ENCODE data around the gene PPP1R1B. TPM values are rescaled to one million over a fixed set of nuclear protein-coding genes. Genes with fewer than 3 reads are reported as not detected.
A peak's percentile ranks its signal among the peaks of the same experiment; 100 is the strongest.

Gene PPP1R1B
- total RNA-seq, 2 experiments from 2014 or later, result not detected

DNA sequence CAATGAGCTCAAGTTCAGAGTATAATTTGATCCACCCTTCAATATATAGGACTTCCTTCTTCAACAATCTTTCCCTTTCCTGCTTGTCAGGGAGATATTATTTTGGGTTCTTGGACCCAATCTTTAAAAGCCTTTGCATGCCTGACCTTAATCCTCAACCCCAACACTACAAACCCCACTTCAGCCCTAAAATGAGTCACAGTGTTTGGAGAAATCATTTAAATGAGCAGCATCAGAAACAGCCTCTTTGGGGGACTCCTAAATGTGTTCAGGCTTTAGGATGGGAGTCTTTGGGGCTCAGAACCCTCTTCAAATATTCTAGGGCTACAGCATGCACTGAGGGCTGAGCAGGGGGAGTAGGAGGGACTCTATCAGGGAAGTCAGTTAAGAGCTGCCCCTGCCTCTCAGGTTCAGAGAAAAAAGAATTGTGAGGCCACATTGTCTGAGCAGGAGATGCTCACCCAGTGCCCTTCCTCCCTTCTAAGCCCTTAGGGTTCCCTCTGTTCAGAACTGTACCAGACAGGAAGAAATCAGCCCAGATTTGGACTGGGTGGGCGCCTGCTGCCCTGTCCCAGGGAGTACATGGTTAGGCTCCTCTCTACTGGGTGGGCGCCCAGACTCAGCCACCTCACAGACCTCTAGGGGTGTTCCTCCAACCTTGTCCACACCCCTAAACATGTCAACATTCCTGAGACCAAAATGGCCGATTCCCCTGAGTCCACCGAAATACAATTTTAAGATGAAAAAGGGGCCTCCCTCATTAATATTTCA lies 24.0 kb upstream of the PPP1R1B start:
- CTCF ChIA-PET, result interaction anchor here (3.5 to 4.6 kb wide), 2 partner anchors 19 to 20 kb away, joined by 19 to 33 read pairs; no protein-coding TSS in a partner anchor
- Mint-ChIP-seq H3K27ac (no peak overlapping the region), H3K4me3 (no peak overlapping the region), H3K36me3 (ENCODE audit: low read depth) (no peaks in the 10 kb centered on the region), H3K27me3 (peaks cover 77% of the 10 kb centered on the region), H3K9me3 (no peaks in the 10 kb centered on the region), H3K4me1 (ENCODE audit: low read depth) (peaks cover 25% of the 10 kb centered on the region)
- POLR2A ChIA-PET, result no interaction called here
- DNase-seq, result no peak
- intact Hi-C loops (cut with micrococcal nuclease), result no loop called here
- TF ChIP-seq CTCF (IDR thresholded peaks at IDR 0.05), result no peak
- ATAC-seq, result no peak

DNA sequence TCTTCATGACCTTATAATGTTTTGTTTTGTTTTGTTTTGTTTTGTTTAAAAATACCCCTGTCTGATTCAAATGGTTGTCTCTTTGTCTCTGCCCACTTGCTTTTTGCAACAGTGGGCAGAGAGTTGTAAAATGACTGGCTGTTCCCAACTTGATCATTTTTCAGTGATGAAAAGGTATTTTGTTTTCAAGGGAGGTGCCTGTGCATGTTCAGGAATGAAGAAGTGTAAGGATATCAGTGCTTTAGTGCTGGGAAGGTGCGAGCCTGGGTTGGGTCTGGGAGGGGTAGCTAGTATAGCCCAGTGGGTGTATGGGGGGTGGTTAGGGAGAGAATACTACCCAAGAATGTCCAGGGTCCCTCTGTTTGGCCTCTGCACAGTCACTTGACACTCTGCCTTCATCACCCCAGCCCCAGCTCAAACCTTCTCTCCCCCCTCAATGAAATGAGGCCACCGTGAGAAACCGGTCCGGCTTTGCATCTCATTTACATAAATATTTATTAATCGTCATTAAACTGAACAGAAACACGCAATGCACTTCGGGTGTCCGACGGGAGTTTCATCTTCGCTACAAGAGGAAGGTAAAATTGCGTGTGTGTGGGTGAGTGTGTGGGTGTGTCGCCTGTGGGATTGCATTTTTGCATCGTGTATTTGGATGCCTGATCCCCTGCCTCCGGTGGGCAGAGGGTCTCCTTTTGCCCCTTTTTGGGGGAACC lies 23.3 kb upstream of the PPP1R1B start:
- CTCF ChIA-PET, result interaction anchor here (4.6 kb wide), 1 partner anchor 19 kb away, joined by 33 read pairs; no protein-coding TSS in a partner anchor

GRCh38 chr17:39604911-39605491 lies 21.8 kb upstream of the PPP1R1B start:
- intact Hi-C loops (cut with micrococcal nuclease), result no loop called here
- H3K27me3 Mint-ChIP-seq, result peaks cover 74% of the 10 kb centered on the region
- ATAC-seq, result peak; percentile 17
- no peaks in the 10 kb centered on the region for H3K36me3 Mint-ChIP-seq (ENCODE audit: low read depth)
- ChIA-PET POLR2A (interaction anchor here (0.6 to 1.5 kb wide), 2 partner anchors 11 to 533 kb away, joined by 3 read pairs; no protein-coding TSS in a partner anchor), CTCF (interaction anchor here (0.9 to 4.6 kb wide), 4 partner anchors 9 to 58 kb away, joined by 3 to 33 read pairs (median 3); no protein-coding TSS in a partner anchor)
- H3K4me1 Mint-ChIP-seq (ENCODE audit: low read depth), result peaks cover 18% of the 10 kb centered on the region
- DNase-seq, result no peak
- H3K9me3 Mint-ChIP-seq, result no peaks in the 10 kb centered on the region
- no peak overlapping the region for H3K27ac Mint-ChIP-seq
- no peak overlapping the region for H3K4me3 Mint-ChIP-seq
- no peak for TF ChIP-seq CTCF (IDR thresholded peaks at IDR 0.05)

More for the DNA sequence above, 23.3 kb upstream of the PPP1R1B start:
- intact Hi-C loops (cut with micrococcal nuclease), result no loop called here
- no peak for ATAC-seq
- POLR2A ChIA-PET, result no interaction called here
- DNase-seq, result no peak
- no peaks in the 10 kb centered on the region for H3K9me3 Mint-ChIP-seq
- H3K4me3 Mint-ChIP-seq, result no peak overlapping the region
- H3K27me3 Mint-ChIP-seq, result peaks cover 71% of the 10 kb centered on the region
- no peak for TF ChIP-seq CTCF (IDR thresholded peaks at IDR 0.05)
- H3K27ac Mint-ChIP-seq, result no peak overlapping the region
- H3K36me3 Mint-ChIP-seq (ENCODE audit: low read depth), result no peaks in the 10 kb centered on the region
- H3K4me1 Mint-ChIP-seq (ENCODE audit: low read depth), result peaks cover 18% of the 10 kb centered on the region

DNA sequence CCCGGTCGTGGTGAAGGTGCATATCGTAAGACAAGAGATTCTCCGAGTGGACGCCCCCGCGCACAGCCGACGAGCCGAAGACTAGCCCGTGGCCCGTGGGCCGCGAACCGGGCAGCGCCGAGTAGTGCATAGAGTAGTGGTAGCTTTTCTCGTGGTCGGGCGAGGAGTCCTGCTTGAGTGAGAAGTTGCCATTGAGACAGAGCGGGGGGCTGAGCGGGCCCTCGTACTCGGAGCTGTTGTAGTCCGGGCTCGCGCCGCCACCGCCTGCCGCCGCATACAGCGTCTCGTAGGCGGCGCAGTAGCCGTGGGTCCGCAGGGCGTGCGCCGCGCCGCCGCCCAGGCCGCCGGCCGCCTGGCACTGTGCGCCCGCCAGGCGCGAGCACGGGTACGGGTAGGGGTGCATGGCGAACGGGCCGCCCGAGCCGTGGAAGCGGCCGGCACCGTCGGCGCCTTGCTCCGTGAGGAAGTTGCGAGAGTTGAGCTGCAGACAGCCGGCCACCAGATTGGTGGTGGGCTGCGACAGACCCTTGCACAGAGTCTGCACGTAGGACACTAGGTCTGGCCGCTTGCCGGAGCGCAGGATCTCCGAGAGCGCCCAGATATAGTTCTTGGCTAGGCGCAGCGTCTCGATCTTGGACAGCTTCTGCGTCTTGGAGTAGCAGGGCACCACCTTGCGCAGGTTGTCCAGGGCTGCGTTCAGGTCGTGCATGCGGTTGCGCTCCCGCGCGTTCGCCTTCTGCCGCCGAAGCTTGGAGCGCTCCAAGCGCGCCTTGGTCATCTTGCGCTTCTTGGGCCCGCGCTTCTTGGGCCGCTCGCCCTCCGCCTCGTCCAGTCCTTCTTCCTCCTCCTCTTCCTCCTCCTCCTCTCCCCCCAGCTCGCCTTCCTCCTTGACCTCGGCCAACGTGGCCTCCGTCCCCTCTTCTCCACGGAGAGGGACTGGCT lies 21.0 kb upstream of the PPP1R1B start:
- no peak overlapping the region for H3K4me3 Mint-ChIP-seq
- peaks cover 18% of the 10 kb centered on the region for H3K4me1 Mint-ChIP-seq (ENCODE audit: low read depth)
- no peaks in the 10 kb centered on the region for H3K9me3 Mint-ChIP-seq
- ATAC-seq (peak; percentile 52), DNase-seq (peak; percentile 40)
- no peaks in the 10 kb centered on the region for H3K36me3 Mint-ChIP-seq (ENCODE audit: low read depth)
- ChIA-PET POLR2A (interaction anchor here (0.6 to 1.5 kb wide), 3 partner anchors 10 to 532 kb away, joined by 3 to 4 read pairs (median 3); no protein-coding TSS in a partner anchor), CTCF (interaction anchor here (0.9 to 4.6 kb wide), 4 partner anchors 17 to 74 kb away, joined by 3 to 33 read pairs (median 3); no protein-coding TSS in a partner anchor)
- intact Hi-C loops (cut with micrococcal nuclease), result no loop called here
- H3K27me3 Mint-ChIP-seq, result peaks cover 67% of the 10 kb centered on the region
- TF ChIP-seq CTCF (IDR thresholded peaks at IDR 0.05), result no peak
- no peak overlapping the region for H3K27ac Mint-ChIP-seq

Data from activated CD8-positive, alpha-beta T cell treated with anti-CD3 and anti-CD28 coated beads for 36 hours (primary cell).